Endothelial cell of umbilical vein (primary cell): Measurements from ENCODE around the gene APOL4. TPM values are rescaled to one million over a fixed set of nuclear protein-coding genes. Genes with fewer than 3 reads are reported as not detected.
A peak's percentile ranks its signal among the peaks of the same experiment; 100 is the strongest.
"Not testable (repeated sequence)": the region's sequence is repeated elsewhere in the genome, so short reads cannot be mapped to it uniquely, and the experiment has no call there.

Source experiments
- BruUV-seq: library from RNA; stranded (reverse); fragments of 400-500 nt; replicated peaks from 2 replicates; lab custom pipeline; 2021; lab: Mats Ljungman, UMichigan
- CTCF ChIA-PET: fragments of 300-600, 350-600 bp; sonication (Branson Sonifier 250); formaldehyde crosslinking; loops from one replicate; lab custom pipeline; 2021; ENCODE audit warnings: antibody characterized with exemption, inconsistent platforms; lab: Charles Lee
- POLR2A ChIA-PET: fragments of 300-600, 350-600 bp; sonication (Branson Sonifier 250); formaldehyde crosslinking; loops from one replicate; lab custom pipeline; 2021; ENCODE audit warnings: antibody characterized with exemption, inconsistent platforms; lab: Charles Lee
- DNase-seq: peaks from one replicate; pipeline ENCODE4 v3.0.0-alpha.2; 2011; ENCODE audit warnings: low read depth, low spot score
- FAIRE-seq: peaks from 2 replicates; lab custom pipeline; 2011; peaks lifted over from hg19 to GRCh38; lab: Jason Lieb, UNC
- H2AFZ ChIP-seq: 2 replicates; pipeline ENCODE4 v1.6.0; 2012; ENCODE audit warnings: low read depth, low read length, control low read depth, inconsistent platforms
- H3K27ac ChIP-seq: 2 replicates; pipeline ENCODE4 v1.5.1; 2011; ENCODE audit warnings: low read depth, mild to moderate bottlenecking, control low read depth, low read length, moderate library complexity; ENCODE audit not compliant: insufficient read depth
- H3K27me3 ChIP-seq, 2 experiments: 2 replicates each; pipeline versions ENCODE4 v1.6.0 to v1.6.1; 2011; ENCODE audit warnings: low read length in 2 of 2, mixed read lengths in 1 of 2; ENCODE audit not compliant: control insufficient read depth in 2 of 2, insufficient read depth in 2 of 2
- H3K36me3 ChIP-seq, 2 experiments: 2 replicates in 1 of 2; 3 replicates in 1 of 2; pipeline ENCODE4 v1.5.1; 2011; ENCODE audit warnings: low read length in 2 of 2, mild to moderate bottlenecking in 1 of 2, moderate library complexity in 1 of 2; ENCODE audit not compliant: control insufficient read depth in 2 of 2, insufficient read depth in 2 of 2; ENCODE audit errors: extremely low read depth in 1 of 2
- H3K4me1 ChIP-seq: 3 replicates; pipeline ENCODE4 v1.5.1; 2011; ENCODE audit warnings: mild to moderate bottlenecking, low read length; ENCODE audit not compliant: control insufficient read depth, insufficient read depth; ENCODE audit errors: extremely low read depth
- H3K4me2 ChIP-seq: 2 replicates; pipeline ENCODE4 v1.6.1; 2011; ENCODE audit warnings: low read length, control low read depth, mixed read lengths; ENCODE audit not compliant: insufficient read depth
- H3K4me3 ChIP-seq, 3 experiments: fragments of 200-600 bp in 1 of 3; sonication (generic), shearing (Covaris generic) in 1 of 3; replicated peaks in 1 of 3; 2 replicates each; pipeline ENCODE4 v1.5.1; 2011 to 2016; ENCODE audit warnings: control low read depth in 3 of 3, low read length in 3 of 3, mild to moderate bottlenecking in 2 of 3, inconsistent platforms in 1 of 3, low read depth in 1 of 3, moderate library complexity in 1 of 3; ENCODE audit not compliant: insufficient read depth in 1 of 3
- H3K79me2 ChIP-seq: 2 replicates; pipeline ENCODE4 v1.6.0; 2012; ENCODE audit warnings: low read length, inconsistent platforms; ENCODE audit not compliant: control insufficient read depth, insufficient read depth
- H3K9ac ChIP-seq: replicated peaks from 2 replicates; pipeline ENCODE3; 2011; ENCODE audit warnings: low read length, control low read depth; ENCODE audit not compliant: insufficient read depth; ENCODE audit errors: extremely low read depth
- H3K9me1 ChIP-seq: replicated peaks from 3 replicates; pipeline ENCODE4 v1.6.0; 2011; ENCODE audit warnings: mild to moderate bottlenecking, low read length; ENCODE audit not compliant: control insufficient read depth, insufficient read depth; ENCODE audit errors: extremely low read depth
- H3K9me3 ChIP-seq: replicated peaks from 2 replicates; pipeline ENCODE4 v1.5.1; 2012; ENCODE audit warnings: low read length, inconsistent platforms; ENCODE audit not compliant: control insufficient read depth, insufficient read depth
- H4K20me1 ChIP-seq: replicated peaks from 2 replicates; pipeline ENCODE3; 2011; ENCODE audit warnings: mild to moderate bottlenecking, low read length; ENCODE audit not compliant: control insufficient read depth, insufficient read depth; ENCODE audit errors: extremely low read depth
- CTCF ChIP-seq, 2 donors: IDR thresholded peaks; 1 replicate in 1 of 2; 2 replicates in 1 of 2; pipeline ENCODE4 v1.5.1; 2011; ENCODE audit warnings: low read length in 2 of 2, mild to moderate bottlenecking in 2 of 2, moderate library complexity in 2 of 2, control low read depth in 1 of 2, inconsistent platforms in 1 of 2, low read depth in 1 of 2; ENCODE audit not compliant: insufficient read depth in 1 of 2; ENCODE audit errors: extremely low read depth in 1 of 2
- EZH2 ChIP-seq: IDR thresholded peaks from 2 replicates; pipeline ENCODE4 v1.6.1; 2012; ENCODE audit warnings: borderline replicate concordance, low read depth, mild to moderate bottlenecking, moderate library complexity, low read length, inconsistent platforms; ENCODE audit not compliant: severe bottlenecking
- JUN ChIP-seq: IDR thresholded peaks from 2 replicates; pipeline ENCODE4 v1.6.1; 2011; ENCODE audit warnings: borderline replicate concordance, low read depth; ENCODE audit not compliant: insufficient read length, insufficient read depth
- MAX ChIP-seq: IDR thresholded peaks from 2 replicates; pipeline ENCODE4 v1.6.1; 2011; ENCODE audit not compliant: insufficient read depth, insufficient read length
- MYC ChIP-seq: IDR thresholded peaks from one replicate; pipeline ENCODE4 v1.6.1; 2011; ENCODE audit warnings: mild to moderate bottlenecking, low read depth, low read length
- POLR2A ChIP-seq: IDR thresholded peaks from 2 replicates; pipeline ENCODE4 v1.6.1; 2012; ENCODE audit warnings: low read depth, mild to moderate bottlenecking, control low read depth, low read length
- POLR2AphosphoS5 ChIP-seq: IDR thresholded peaks from 2 replicates; pipeline ENCODE4 v1.6.1; 2012; ENCODE audit warnings: low read depth, mild to moderate bottlenecking, control low read depth, low read length, moderate library complexity; ENCODE audit not compliant: insufficient read depth
- dilution Hi-C: fragments of 300-500 bp; cut with MboI; formaldehyde crosslinking; loops from one replicate; pipeline ENCODE4 v1.15.0; 2019; ENCODE audit warnings: low sequenced_read_pairs; ENCODE audit not compliant: extremely low pct_ligation_motif_present
- intact Hi-C: fragments of 100-400 bp; cut with micrococcal nuclease; formaldehyde crosslinking; loops from one replicate; pipeline ENCODE4 v1.10.0; 2022
- polyA plus RNA-seq, 4 experiments: library from polyadenylated mRNA; depleted of rRNA in 3 of 4; stranded (reverse) in 3 of 4; unstranded in 1 of 4; fragments of >200 nt; gene quantifications; 2 replicates each; pipeline versions ENCODE4 v1.2.1 to v1.2.3, GENCODE V29; 2011 to 2012; ENCODE audit warnings: missing spikeins in 1 of 4
- total RNA-seq: library from RNA; stranded (reverse); gene quantifications from 2 replicates; pipeline ENCODE4 v1.2.3, GENCODE V29; 2021

APOL4 gene
- total and polyA plus RNA-seq, 2 donors (not counting 3 experiments of a cell fraction or from before 2014, with no cell fraction given), result 0.33 to 0.97 TPM

DNA sequence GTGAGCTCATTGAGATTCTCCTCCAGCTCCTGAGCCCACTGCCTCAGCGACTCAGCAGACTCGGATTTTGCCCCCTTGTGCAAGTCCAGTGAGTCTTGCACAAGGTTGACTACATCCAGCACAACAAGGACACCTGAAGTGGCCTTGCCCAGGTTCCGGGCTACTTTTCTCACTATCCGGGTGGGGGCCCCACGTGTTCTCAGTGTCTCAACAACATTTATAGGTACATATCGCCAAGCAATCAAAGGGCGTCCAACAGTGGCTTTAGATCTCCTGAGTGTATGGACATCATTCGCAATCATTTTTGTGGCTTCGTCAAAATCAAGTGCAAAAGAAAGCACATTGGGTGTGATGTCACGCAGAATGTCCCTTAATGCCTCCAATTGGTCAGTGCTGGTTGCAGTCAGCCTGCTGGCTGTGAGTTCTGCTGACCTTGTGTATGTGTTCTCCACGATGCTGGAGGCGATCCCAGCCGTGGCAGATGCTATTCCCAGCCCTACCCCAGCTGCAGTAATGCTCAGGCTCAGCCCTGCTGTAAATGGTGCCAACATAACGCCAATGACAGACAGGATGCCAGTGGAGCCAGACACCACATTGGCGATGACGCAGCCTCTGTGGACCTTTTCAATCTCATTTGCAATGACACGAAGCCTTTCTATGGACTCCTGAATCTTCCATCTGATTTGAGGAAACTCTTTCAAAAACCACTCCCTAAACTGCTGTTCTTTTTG, 10.3 kb downstream of the APOL4 start:
- Histone ChIP-seq H3K27ac (no peak overlapping the region), H3K9ac (no peak overlapping the region), H3K79me2 (no peaks in the 10 kb centered on the region), H3K9me1 (no peaks in the 10 kb centered on the region), H3K4me3 (no peak overlapping the region), H2AFZ (no peak overlapping the region), H3K9me3 (no peaks in the 10 kb centered on the region), H3K36me3 (no peaks in the 10 kb centered on the region), H3K4me1 (peaks cover 17% of the 10 kb centered on the region), H3K27me3 (peaks cover 0 to 7% of the 10 kb centered on the region in 2 experiments), H4K20me1 (no peaks in the 10 kb centered on the region), H3K4me2 (no peak overlapping the region)
- FAIRE-seq, result no peak
- CTCF ChIA-PET, result interaction anchor here (1.4 to 2.5 kb wide), 3 partner anchors 11 to 295 kb away, joined by 3 to 16 read pairs (median 4); no protein-coding TSS in a partner anchor
- dilution Hi-C loops, result no loop called here
- BruUV-seq, result no TSS peak
- DNase-seq, result no peak
- TF ChIP-seq JUN, result no peak
- no peak for TF ChIP-seq MYC
- TF ChIP-seq MAX, result no peak
- TF ChIP-seq CTCF (IDR thresholded peaks at IDR 0.05; ENCODE audit: extremely low read depth in 1 of 2, insufficient read depth in 1 of 2, low read depth in 1 of 2, low read length in 2 of 2), result no peak
- no peak for TF ChIP-seq EZH2
- TF ChIP-seq POLR2A, result no peak
- TF ChIP-seq POLR2AphosphoS5, result no peak
- intact Hi-C loops, result no loop called here
- POLR2A ChIA-PET, result no interaction called here

GRCh38 chr22:36187862-36188261, 13.7 kb downstream of the APOL4 start:
- H3K9me1 ChIP-seq, H3K9me3 ChIP-seq, H3K79me2 ChIP-seq, H3K27me3 ChIP-seq, H4K20me1 ChIP-seq, H3K4me1 ChIP-seq, BruUV-seq, DNase-seq, intact Hi-C loops, H2AFZ ChIP-seq, dilution Hi-C loops, H3K9ac ChIP-seq, H3K4me2 ChIP-seq, H3K36me3 ChIP-seq, H3K27ac ChIP-seq, H3K4me3 ChIP-seq, POLR2A ChIA-PET: not testable (repeated sequence)
- CTCF ChIA-PET, result interaction anchor here (1.0 kb wide), 1 partner anchor 36 kb away, joined by 3 read pairs; no protein-coding TSS in a partner anchor
- FAIRE-seq, result peak; percentile 18
